GM18511 (cell line): ENCODE results near the gene PLLP.

Source experiments
- ATAC-seq: cut with Tn5 transposase; IDR thresholded peaks from one replicate; pipeline ENCODE4 v1.9.1; 2021; ENCODE audit warnings: mild to moderate bottlenecking, moderate library complexity; ENCODE audit not compliant: unreplicated experiment

The PLLP gene

GRCh38 chr16:57284209-57284951, at the start of gene PLLP:
PLLP (minus strand) TSS chr16:57284672; CDS start chr16:57284540, 132 bp downstream.
- no peak for ATAC-seq

- no peak for ATAC-seq
Measured at GRCh38 chr16:57333402-57333801, 48.9 kb upstream of the PLLP start.

- no peak for ATAC-seq
Measured at GRCh38 chr16:57331355-57331754, 46.9 kb upstream of the PLLP start.

GRCh38 chr16:57329718-57330327, 45.4 kb upstream of the PLLP start:
- ATAC-seq, result no peak

- no peak for ATAC-seq
Measured at GRCh38 chr16:57325458-57325857, 41.0 kb upstream of the PLLP start.

GRCh38 chr16:57324749-57325148, 40.3 kb upstream of the PLLP start:
- ATAC-seq, result no peak

GRCh38 chr16:57319646-57320045, 35.2 kb upstream of the PLLP start:
- ATAC-seq, result no peak

GRCh38 chr16:57318240-57318970, 33.9 kb upstream of the PLLP start:
- no peak for ATAC-seq

- ATAC-seq, result no peak
Measured at GRCh38 chr16:57316390-57317017, 32.0 kb upstream of the PLLP start.

GRCh38 chr16:57315416-57315815, 30.9 kb upstream of the PLLP start:
- no peak for ATAC-seq

- ATAC-seq, result no peak
Measured at GRCh38 chr16:57314161-57314785, 29.8 kb upstream of the PLLP start.

GRCh38 chr16:57313509-57313908, 29.0 kb upstream of the PLLP start:
- no peak for ATAC-seq

GRCh38 chr16:57310801-57311200, 26.3 kb upstream of the PLLP start:
- no peak for ATAC-seq

GRCh38 chr16:57308041-57308440, 23.6 kb upstream of the PLLP start:
- no peak for ATAC-seq

- no peak for ATAC-seq
Measured at GRCh38 chr16:57307365-57307764, 22.9 kb upstream of the PLLP start.

GRCh38 chr16:57306676-57307341, 22.3 kb upstream of the PLLP start:
- no peak for ATAC-seq

GRCh38 chr16:57305159-57305811, 20.8 kb upstream of the PLLP start:
- no peak for ATAC-seq

GRCh38 chr16:57304169-57305061, 19.9 kb upstream of the PLLP start:
- ATAC-seq, result no peak

GRCh38 chr16:57303910-57304168, 19.4 kb upstream of the PLLP start:
- ATAC-seq, result no peak
